Measurements from ENCODE around the gene PFKL. TPM values are rescaled to one million over a fixed set of nuclear protein-coding genes. Genes with fewer than 3 reads are reported as not detected.
"Not testable (repeated sequence)": the region's sequence is repeated elsewhere in the genome, so short reads cannot be mapped to it uniquely, and the experiment has no call there.

PFKL gene
- total RNA-seq, 1 donor from 2014 or later: 245 TPM

GRCh38 chr21:44275041-44275440 lies 24.8 kb upstream of the PFKL start:
- no peak for DNase-seq (ENCODE audit: extremely low read depth, low read depth, low spot score)

GRCh38 chr21:44279354-44280260 lies 20.2 kb upstream of the PFKL start:
- DNase-seq (ENCODE audit: extremely low read depth, low read depth, low spot score): no peak

- no peak for DNase-seq (ENCODE audit: extremely low read depth, low read depth, low spot score)
Measured at GRCh38 chr21:44281801-44282200, 18.1 kb upstream of the PFKL start.

- no peak for DNase-seq (ENCODE audit: extremely low read depth, low read depth, low spot score)
Measured at GRCh38 chr21:44282370-44282769, 17.5 kb upstream of the PFKL start.

GRCh38 chr21:44283211-44283785 lies 16.6 kb upstream of the PFKL start:
- DNase-seq (ENCODE audit: extremely low read depth, low read depth, low spot score): not testable (repeated sequence)

- DNase-seq (ENCODE audit: extremely low read depth, low read depth, low spot score): no peak
Measured at GRCh38 chr21:44283948-44284347, 15.9 kb upstream of the PFKL start.

GRCh38 chr21:44285138-44285992 lies 14.5 kb upstream of the PFKL start, which contains the start of gene AIRE:
Gene AIRE (plus strand): TSS chr21:44285876. CDS start chr21:44286007, 131 bp downstream.
- DNase-seq (ENCODE audit: extremely low read depth, low read depth, low spot score): no peak

- DNase-seq (ENCODE audit: extremely low read depth, low read depth, low spot score): no peak
Measured at GRCh38 chr21:44286086-44286715, 13.7 kb upstream of the PFKL start.

GRCh38 chr21:44286716-44287632 lies 12.9 kb upstream of the PFKL start:
- DNase-seq (ENCODE audit: extremely low read depth, low read depth, low spot score): no peak

- DNase-seq (ENCODE audit: extremely low read depth, low read depth, low spot score): no peak
Measured at GRCh38 chr21:44288251-44289110, 11.4 kb upstream of the PFKL start.

GRCh38 chr21:44289381-44290010 lies 10.4 kb upstream of the PFKL start:
- DNase-seq (ENCODE audit: extremely low read depth, low read depth, low spot score): no peak

- no peak for DNase-seq (ENCODE audit: extremely low read depth, low read depth, low spot score)
Measured at GRCh38 chr21:44290327-44291077, 9.4 kb upstream of the PFKL start.

- DNase-seq (ENCODE audit: extremely low read depth, low read depth, low spot score): no peak
Measured at GRCh38 chr21:44291078-44291935, 8.5 kb upstream of the PFKL start.

- no peak for DNase-seq (ENCODE audit: extremely low read depth, low read depth, low spot score)
Measured at GRCh38 chr21:44291936-44292811, 7.7 kb upstream of the PFKL start.

GRCh38 chr21:44292812-44293195 lies 7.0 kb upstream of the PFKL start:
- DNase-seq (ENCODE audit: extremely low read depth, low read depth, low spot score): no peak
